Hepatocyte (in vitro differentiated cells): Measurements from ENCODE around the gene RABGGTA.

Source experiments
- CTCF ChIP-seq: fragments of 200-600 bp; sonication (generic); IDR thresholded peaks from 2 replicates; pipeline ENCODE4 v1.5.1; 2016; ENCODE audit warnings: antibody characterized with exemption, mild to moderate bottlenecking; ENCODE audit not compliant: poor library complexity
- EZH2 ChIP-seq: fragments of 200-600 bp; sonication (generic); IDR thresholded peaks from 2 replicates; pipeline ENCODE4 v1.6.1; 2016; ENCODE audit warnings: antibody characterized with exemption, mild to moderate bottlenecking, borderline replicate concordance
- EZH2phosphoT487 ChIP-seq: fragments of 200-600 bp; sonication (generic); IDR thresholded peaks from one replicate; pipeline ENCODE4 v1.6.1; 2018; ENCODE audit warnings: antibody characterized with exemption, mild to moderate bottlenecking, low read depth, moderate library complexity; ENCODE audit not compliant: unreplicated experiment, severe bottlenecking

GRCh38 chr14:24310646-24311604 lies 39.5 kb upstream of the RABGGTA start, which contains the start of gene LTB4R:
- TF ChIP-seq CTCF (no peak), EZH2 (no peak), EZH2phosphoT487 (no peak)
